Measurements from ENCODE around the gene CNIH1.

The CNIH1 gene

GRCh38 chr14:54440873-54441868 is at the start of gene CNIH1:
Gene CNIH1 (minus strand): TSS chr14:54441374. CDS start chr14:54441327, 47 bp downstream.
- peak; percentile 75 for DNase-seq
- Histone ChIP-seq H3K4me3 (ENCODE audit: low read depth, low read length) (peak within 1 kb of the TSS; percentile 76), H3K36me3 (replicated peaks) (no peaks in the 10 kb centered on the region), H3K27ac (peak within 1 kb of the TSS; percentile 90), H3K27me3 (replicated peaks) (no peaks in the 10 kb centered on the region)
- in situ Hi-C loops (cut with HindIII; ENCODE audit: low pct_ligation_motif_present, low sequenced_read_pairs), result no loop called here
- TF ChIP-seq CTCF (IDR thresholded peaks at IDR 0.05; ENCODE audit: low read depth, low read length, missing control alignments), result peak; percentile 76

GRCh38 chr14:54490445-54491175 is 49.4 kb upstream of the CNIH1 start:
- in situ Hi-C loops (cut with HindIII; ENCODE audit: low pct_ligation_motif_present, low sequenced_read_pairs), result no loop called here
- no peak for DNase-seq
- no peaks in the 10 kb centered on the region for H3K36me3 ChIP-seq (replicated peaks)
- H3K27me3 ChIP-seq (replicated peaks), result no peaks in the 10 kb centered on the region
- no peak for TF ChIP-seq CTCF (IDR thresholded peaks at IDR 0.05; ENCODE audit: low read depth, low read length, missing control alignments)
- no peak overlapping the region for H3K4me3 ChIP-seq (ENCODE audit: low read depth, low read length)
- H3K27ac ChIP-seq, result no peak overlapping the region

- no peak for TF ChIP-seq CTCF (IDR thresholded peaks at IDR 0.05; ENCODE audit: low read depth, low read length, missing control alignments)
- no peak overlapping the region for H3K4me3 ChIP-seq (ENCODE audit: low read depth, low read length)
- in situ Hi-C loops (cut with HindIII; ENCODE audit: low pct_ligation_motif_present, low sequenced_read_pairs), result no loop called here
- no peaks in the 10 kb centered on the region for H3K36me3 ChIP-seq (replicated peaks)
- no peaks in the 10 kb centered on the region for H3K27me3 ChIP-seq (replicated peaks)
- no peak overlapping the region for H3K27ac ChIP-seq
- DNase-seq, result no peak
These were observed 48.7 kb upstream of the CNIH1 start for GRCh38 chr14:54489731-54490444.

GRCh38 chr14:54489318-54489683 is 48.1 kb upstream of the CNIH1 start:
- no peak for TF ChIP-seq CTCF (IDR thresholded peaks at IDR 0.05; ENCODE audit: low read depth, low read length, missing control alignments)
- Histone ChIP-seq H3K36me3 (replicated peaks) (no peaks in the 10 kb centered on the region), H3K4me3 (ENCODE audit: low read depth, low read length) (peak overlapping the region; percentile 76), H3K27me3 (replicated peaks) (no peaks in the 10 kb centered on the region), H3K27ac (peak overlapping the region; percentile 34)
- in situ Hi-C loops (cut with HindIII; ENCODE audit: low pct_ligation_motif_present, low sequenced_read_pairs), result no loop called here
- no peak for DNase-seq

GRCh38 chr14:54488646-54489317 is 47.6 kb upstream of the CNIH1 start, which contains the start of gene GMFB:
Gene GMFB (minus strand): TSS chr14:54488980. CDS start chr14:54488927, 53 bp downstream.
- H3K27me3 ChIP-seq (replicated peaks), result no peaks in the 10 kb centered on the region
- in situ Hi-C loops (cut with HindIII; ENCODE audit: low pct_ligation_motif_present, low sequenced_read_pairs), result no loop called here
- peak within 1 kb of the TSS; percentile 76 for H3K4me3 ChIP-seq (ENCODE audit: low read depth, low read length)
- peak; percentile 68 for TF ChIP-seq CTCF (IDR thresholded peaks at IDR 0.05; ENCODE audit: low read depth, low read length, missing control alignments)
- no peaks in the 10 kb centered on the region for H3K36me3 ChIP-seq (replicated peaks)
- H3K27ac ChIP-seq, result peak within 1 kb of the TSS; percentile 91
- DNase-seq, result peak; percentile 82
